BJ (cell line): ENCODE results near the gene MANSC1. TPM values are rescaled to one million over a fixed set of nuclear protein-coding genes. Genes with fewer than 3 reads are reported as not detected.

Experiments used
- CTCF ChIA-PET: fragments of 350-600 bp; formaldehyde crosslinking; extraction: SDS; loops from one replicate; lab custom pipeline; 2021; ENCODE audit warnings: antibody characterized with exemption, inconsistent platforms; lab: Yijun Ruan, JAX
- POLR2A ChIA-PET: fragments of 300-600 bp; sonication (Branson Sonifier 250); formaldehyde crosslinking; extraction: SDS; loops from one replicate; lab custom pipeline; 2021; ENCODE audit warnings: antibody characterized with exemption; lab: Charles Lee
- DNase-seq: peaks from one replicate; pipeline ENCODE4 v3.0.0-alpha.2; 2011; ENCODE audit warnings: low read depth
- H3K27me3 ChIP-seq: 2 replicates; pipeline ENCODE4 v1.6.0; 2011; ENCODE audit warnings: low read length; ENCODE audit not compliant: control insufficient read depth, insufficient read depth
- H3K36me3 ChIP-seq: 2 replicates; pipeline ENCODE4 v1.5.1; 2011; ENCODE audit warnings: low read length; ENCODE audit not compliant: control insufficient read depth, insufficient read depth
- H3K4me3 ChIP-seq: 2 replicates; pipeline ENCODE4 v1.5.1; 2011; ENCODE audit warnings: low read depth, mild to moderate bottlenecking, control low read depth, low read length
- polyA plus RNA-seq: library from polyadenylated mRNA; depleted of rRNA; stranded (reverse); fragments of >200 nt; gene quantifications from 2 replicates; pipeline ENCODE4 v1.2.3, GENCODE V29; 2011
- TF ChIP-seq, protein P1 (sequence below): IDR thresholded peaks from 2 replicates; pipeline ENCODE4 v1.5.1; 2011; ENCODE audit warnings: low read depth, mild to moderate bottlenecking, control low read depth, inconsistent platforms, low read length, moderate library complexity; ENCODE audit not compliant: insufficient read depth

The MANSC1 gene
- polyA plus RNA-seq, 1 experiment = 2.4 TPM

DNA sequence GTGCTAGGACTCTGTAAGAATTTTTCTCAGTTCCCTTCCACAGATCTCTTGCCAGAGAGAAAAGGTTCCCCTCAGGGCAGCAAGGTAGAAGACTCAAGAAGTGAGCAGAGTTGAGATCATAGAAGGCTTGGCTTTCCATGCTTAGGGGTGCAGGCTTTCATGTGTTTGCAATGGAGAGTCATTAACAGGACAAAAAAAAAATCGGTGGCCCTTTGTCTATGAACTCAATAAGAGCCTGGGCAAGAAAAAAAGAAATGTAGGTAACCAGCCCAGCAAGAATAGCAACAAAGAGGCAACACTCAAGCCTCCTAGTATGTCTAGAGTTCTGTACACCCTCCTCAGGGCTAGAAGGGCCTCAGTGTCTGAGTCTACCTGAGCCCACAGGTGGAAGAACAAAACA, 59.8 kb downstream of the MANSC1 start:
- H3K36me3 ChIP-seq = no peaks in the 10 kb centered on the region
- ChIA-PET CTCF (no interaction called here), POLR2A (no interaction called here)
- TF ChIP-seq, protein P1, sequence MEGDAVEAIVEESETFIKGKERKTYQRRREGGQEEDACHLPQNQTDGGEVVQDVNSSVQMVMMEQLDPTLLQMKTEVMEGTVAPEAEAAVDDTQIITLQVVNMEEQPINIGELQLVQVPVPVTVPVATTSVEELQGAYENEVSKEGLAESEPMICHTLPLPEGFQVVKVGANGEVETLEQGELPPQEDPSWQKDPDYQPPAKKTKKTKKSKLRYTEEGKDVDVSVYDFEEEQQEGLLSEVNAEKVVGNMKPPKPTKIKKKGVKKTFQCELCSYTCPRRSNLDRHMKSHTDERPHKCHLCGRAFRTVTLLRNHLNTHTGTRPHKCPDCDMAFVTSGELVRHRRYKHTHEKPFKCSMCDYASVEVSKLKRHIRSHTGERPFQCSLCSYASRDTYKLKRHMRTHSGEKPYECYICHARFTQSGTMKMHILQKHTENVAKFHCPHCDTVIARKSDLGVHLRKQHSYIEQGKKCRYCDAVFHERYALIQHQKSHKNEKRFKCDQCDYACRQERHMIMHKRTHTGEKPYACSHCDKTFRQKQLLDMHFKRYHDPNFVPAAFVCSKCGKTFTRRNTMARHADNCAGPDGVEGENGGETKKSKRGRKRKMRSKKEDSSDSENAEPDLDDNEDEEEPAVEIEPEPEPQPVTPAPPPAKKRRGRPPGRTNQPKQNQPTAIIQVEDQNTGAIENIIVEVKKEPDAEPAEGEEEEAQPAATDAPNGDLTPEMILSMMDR = no peak
- H3K27me3 ChIP-seq = no peaks in the 10 kb centered on the region; the same call in 1 of the 2 replicates
- no peak overlapping the region for H3K4me3 ChIP-seq
- no peak for DNase-seq

DNA sequence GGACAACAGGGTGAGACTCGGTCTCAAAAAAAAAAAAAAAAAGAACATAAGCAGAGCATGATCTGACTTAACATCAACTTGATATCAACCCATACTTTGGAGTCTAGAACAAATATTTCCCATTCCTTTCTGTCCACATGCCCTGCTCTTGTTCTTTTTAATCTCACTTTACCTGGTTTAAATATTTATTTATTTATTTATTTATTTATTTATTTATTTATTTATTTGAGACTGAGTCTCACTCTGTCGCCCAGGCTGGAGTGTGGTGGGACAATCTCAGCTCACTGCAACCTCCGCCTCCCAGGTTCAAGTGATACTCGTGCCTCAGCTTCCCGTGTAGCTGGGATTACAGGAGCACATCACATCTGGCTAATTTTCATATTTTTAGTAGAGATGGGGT, 63.6 kb downstream of the MANSC1 start:
- CTCF ChIA-PET = interaction anchor here (0.8 kb wide), 1 partner anchor 19 kb away, joined by 4 read pairs; no protein-coding TSS in a partner anchor
- Histone ChIP-seq H3K4me3 (no peak overlapping the region), H3K27me3 (no peaks in the 10 kb centered on the region; the same call in 1 of the 2 replicates), H3K36me3 (no peaks in the 10 kb centered on the region)
- TF ChIP-seq, protein P1 = no peak
- no peak for DNase-seq
- POLR2A ChIA-PET = no interaction called here

DNA sequence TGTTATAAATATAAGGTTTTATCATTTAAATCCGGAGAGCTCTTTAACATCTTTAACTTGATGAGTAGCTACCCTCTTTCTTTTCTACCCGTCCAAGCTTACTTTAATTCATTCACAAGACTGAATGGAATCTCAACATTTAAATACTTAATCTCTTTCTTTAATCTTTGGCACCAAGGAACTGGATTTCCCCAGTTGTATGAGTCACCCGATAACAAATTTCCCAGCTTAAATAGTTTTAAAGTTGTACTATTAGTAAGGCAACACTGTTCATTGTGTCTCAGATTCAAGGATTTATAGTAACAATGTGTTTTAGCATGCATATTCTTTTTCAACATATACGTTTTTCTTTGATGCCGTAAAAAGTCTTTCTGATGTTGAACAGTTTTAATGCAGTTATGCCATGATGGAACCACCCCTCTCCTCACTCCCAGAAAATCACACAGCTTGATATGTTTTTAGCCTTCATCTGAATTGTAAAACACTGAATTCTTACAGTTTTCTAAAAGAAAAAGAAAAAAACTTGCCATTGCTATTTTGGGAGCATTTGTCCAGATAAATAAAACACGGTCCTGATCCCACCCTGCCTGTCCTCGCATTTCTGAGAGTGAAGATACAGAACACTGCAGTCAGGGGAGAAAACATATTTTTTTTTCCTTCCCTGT, 67.1 kb downstream of the MANSC1 start:
- Histone ChIP-seq H3K4me3 (no peak overlapping the region), H3K36me3 (no peaks in the 10 kb centered on the region), H3K27me3 (no peaks in the 10 kb centered on the region; the same call in 1 of the 2 replicates)
- CTCF ChIA-PET = interaction anchor here (1.4 kb wide), 1 partner anchor 9 kb away, joined by 3 read pairs; no protein-coding TSS in a partner anchor
- TF ChIP-seq, protein P1 = no peak
- POLR2A ChIA-PET = no interaction called here
- DNase-seq = peak; percentile 47

DNA sequence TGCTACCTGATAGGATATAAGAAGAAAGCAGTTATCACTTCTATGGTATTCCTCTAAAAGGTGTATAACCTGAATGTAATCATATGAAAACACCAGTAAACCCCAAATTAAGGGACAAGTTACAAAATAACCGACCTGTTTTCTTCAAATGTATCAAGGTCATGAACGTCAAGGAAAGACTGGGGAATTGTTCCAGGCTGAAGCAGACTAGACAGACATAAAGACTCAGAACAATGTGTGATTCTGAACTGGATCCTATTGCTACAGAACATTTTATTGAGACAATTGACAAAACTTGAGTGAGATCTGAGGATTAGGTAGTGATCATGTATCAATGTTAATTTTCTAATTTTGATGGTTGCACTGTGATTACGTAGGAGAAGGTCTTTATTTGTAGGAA, 67.8 kb downstream of the MANSC1 start:
- no peak overlapping the region for H3K4me3 ChIP-seq
- CTCF ChIA-PET = no interaction called here
- TF ChIP-seq, protein P1 = no peak
- no peaks in the 10 kb centered on the region; the same call in 1 of the 2 replicates for H3K27me3 ChIP-seq
- DNase-seq = no peak
- H3K36me3 ChIP-seq = no peaks in the 10 kb centered on the region
- POLR2A ChIA-PET = no interaction called here

DNA sequence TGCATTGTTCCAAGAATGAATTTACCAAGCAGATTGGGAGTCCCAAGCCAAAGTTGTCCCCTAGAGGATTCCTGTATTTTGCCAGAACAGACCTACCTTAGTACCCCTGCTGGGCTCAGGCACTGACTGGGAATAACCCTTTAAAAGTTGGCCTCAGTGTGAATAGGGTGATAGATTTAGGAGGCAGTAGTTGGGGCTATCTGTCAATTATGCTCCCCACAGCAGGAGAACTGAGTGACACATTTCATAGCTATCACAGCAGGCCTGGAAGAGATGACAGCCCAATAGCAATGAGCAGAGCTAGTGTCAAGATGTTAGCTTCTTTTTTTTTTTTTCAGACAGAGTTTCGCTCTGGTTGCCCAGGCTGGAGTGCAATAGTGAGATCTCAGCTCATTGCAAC, 68.9 kb downstream of the MANSC1 start:
- Histone ChIP-seq H3K27me3 (no peaks in the 10 kb centered on the region), H3K36me3 (no peaks in the 10 kb centered on the region), H3K4me3 (no peak overlapping the region)
- TF ChIP-seq, protein P1 = no peak
- CTCF ChIA-PET = no interaction called here
- POLR2A ChIA-PET = no interaction called here
- DNase-seq = no peak
